ENCODE measurements around the gene TMPRSS11E.

TMPRSS11E gene

DNA sequence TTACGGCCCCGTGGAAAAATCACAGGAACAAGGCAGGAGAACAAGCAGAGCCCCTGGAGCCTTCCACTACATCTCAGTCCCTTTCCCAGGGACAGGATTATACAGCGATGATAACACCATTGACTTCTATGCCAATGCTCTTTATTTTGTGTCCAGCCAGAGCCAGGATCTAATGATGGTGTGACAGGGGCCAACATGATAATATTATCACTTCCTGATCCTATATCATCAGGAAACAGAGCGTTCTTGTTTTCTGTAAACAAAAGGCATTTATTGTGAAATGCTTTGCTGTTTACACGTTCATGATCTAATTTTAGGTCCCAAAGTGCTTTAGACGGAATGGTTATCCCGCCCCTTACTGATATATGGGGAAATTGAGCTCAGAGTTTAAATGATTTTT, 12.8 kb downstream of the TMPRSS11E start:
- no peak overlapping the region for H3K4me3 ChIP-seq (ENCODE audit: low read depth, low read length)
- no peak overlapping the region for H3K27ac ChIP-seq (ENCODE audit: extremely low read depth, low read depth, low read length)
- ChIA-PET POLR2A (no interaction called here), CTCF (no interaction called here)
- H3K36me3 ChIP-seq (ENCODE audit: control insufficient read depth in 2 of 2, insufficient read depth in 1 of 2, low read length in 2 of 2) = no peaks in the 10 kb centered on the region
- H3K9me3 ChIP-seq (ENCODE audit: control insufficient read depth, insufficient read depth, low read depth, low read length) = no peaks in the 10 kb centered on the region
- no peaks in the 10 kb centered on the region for H3K4me1 ChIP-seq (ENCODE audit: control insufficient read depth, insufficient read depth, low read length)
- TF ChIP-seq ZNF585B (tag by site-specific recombination; IDR thresholded peaks at IDR 0.05) = no peak
- TF ChIP-seq KLF9 (tag by site-specific recombination; IDR thresholded peaks at IDR 0.05; ENCODE audit: low read depth) = no peak
- TF ChIP-seq ZNF266 (tag by site-specific recombination; IDR thresholded peaks at IDR 0.05; ENCODE audit: low read depth) = no peak
- TF ChIP-seq, protein P1, sequence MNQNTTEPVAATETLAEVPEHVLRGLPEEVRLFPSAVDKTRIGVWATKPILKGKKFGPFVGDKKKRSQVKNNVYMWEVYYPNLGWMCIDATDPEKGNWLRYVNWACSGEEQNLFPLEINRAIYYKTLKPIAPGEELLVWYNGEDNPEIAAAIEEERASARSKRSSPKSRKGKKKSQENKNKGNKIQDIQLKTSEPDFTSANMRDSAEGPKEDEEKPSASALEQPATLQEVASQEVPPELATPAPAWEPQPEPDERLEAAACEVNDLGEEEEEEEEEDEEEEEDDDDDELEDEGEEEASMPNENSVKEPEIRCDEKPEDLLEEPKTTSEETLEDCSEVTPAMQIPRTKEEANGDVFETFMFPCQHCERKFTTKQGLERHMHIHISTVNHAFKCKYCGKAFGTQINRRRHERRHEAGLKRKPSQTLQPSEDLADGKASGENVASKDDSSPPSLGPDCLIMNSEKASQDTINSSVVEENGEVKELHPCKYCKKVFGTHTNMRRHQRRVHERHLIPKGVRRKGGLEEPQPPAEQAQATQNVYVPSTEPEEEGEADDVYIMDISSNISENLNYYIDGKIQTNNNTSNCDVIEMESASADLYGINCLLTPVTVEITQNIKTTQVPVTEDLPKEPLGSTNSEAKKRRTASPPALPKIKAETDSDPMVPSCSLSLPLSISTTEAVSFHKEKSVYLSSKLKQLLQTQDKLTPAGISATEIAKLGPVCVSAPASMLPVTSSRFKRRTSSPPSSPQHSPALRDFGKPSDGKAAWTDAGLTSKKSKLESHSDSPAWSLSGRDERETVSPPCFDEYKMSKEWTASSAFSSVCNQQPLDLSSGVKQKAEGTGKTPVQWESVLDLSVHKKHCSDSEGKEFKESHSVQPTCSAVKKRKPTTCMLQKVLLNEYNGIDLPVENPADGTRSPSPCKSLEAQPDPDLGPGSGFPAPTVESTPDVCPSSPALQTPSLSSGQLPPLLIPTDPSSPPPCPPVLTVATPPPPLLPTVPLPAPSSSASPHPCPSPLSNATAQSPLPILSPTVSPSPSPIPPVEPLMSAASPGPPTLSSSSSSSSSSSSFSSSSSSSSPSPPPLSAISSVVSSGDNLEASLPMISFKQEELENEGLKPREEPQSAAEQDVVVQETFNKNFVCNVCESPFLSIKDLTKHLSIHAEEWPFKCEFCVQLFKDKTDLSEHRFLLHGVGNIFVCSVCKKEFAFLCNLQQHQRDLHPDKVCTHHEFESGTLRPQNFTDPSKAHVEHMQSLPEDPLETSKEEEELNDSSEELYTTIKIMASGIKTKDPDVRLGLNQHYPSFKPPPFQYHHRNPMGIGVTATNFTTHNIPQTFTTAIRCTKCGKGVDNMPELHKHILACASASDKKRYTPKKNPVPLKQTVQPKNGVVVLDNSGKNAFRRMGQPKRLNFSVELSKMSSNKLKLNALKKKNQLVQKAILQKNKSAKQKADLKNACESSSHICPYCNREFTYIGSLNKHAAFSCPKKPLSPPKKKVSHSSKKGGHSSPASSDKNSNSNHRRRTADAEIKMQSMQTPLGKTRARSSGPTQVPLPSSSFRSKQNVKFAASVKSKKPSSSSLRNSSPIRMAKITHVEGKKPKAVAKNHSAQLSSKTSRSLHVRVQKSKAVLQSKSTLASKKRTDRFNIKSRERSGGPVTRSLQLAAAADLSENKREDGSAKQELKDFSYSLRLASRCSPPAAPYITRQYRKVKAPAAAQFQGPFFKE (tag by site-specific recombination; IDR thresholded peaks at IDR 0.05; ENCODE audit: borderline replicate concordance) = no peak
- no peak for TF ChIP-seq ZNF692 (tag by site-specific recombination; IDR thresholded peaks at IDR 0.05)
- no peak for TF ChIP-seq KLF17 (tag by site-specific recombination; IDR thresholded peaks at IDR 0.05)
- no peak for TF ChIP-seq MYNN (tag by site-specific recombination; IDR thresholded peaks at IDR 0.05; ENCODE audit: borderline replicate concordance)
- TF ChIP-seq ZNF404 (tag by site-specific recombination; IDR thresholded peaks at IDR 0.05) = no peak
- TF ChIP-seq ZNF560 (tag by site-specific recombination; IDR thresholded peaks at IDR 0.05; ENCODE audit: borderline replicate concordance) = no peak
- TF ChIP-seq ZBTB20 (tag by site-specific recombination; IDR thresholded peaks at IDR 0.05) = no peak
- no peak for TF ChIP-seq ZNF174 (tag by site-specific recombination; IDR thresholded peaks at IDR 0.05)
- no peak for TF ChIP-seq ZNF544 (tag by site-specific recombination; IDR thresholded peaks at IDR 0.05)
- TF ChIP-seq ZNF114 (tag by site-specific recombination; IDR thresholded peaks at IDR 0.05) = no peak

DNA sequence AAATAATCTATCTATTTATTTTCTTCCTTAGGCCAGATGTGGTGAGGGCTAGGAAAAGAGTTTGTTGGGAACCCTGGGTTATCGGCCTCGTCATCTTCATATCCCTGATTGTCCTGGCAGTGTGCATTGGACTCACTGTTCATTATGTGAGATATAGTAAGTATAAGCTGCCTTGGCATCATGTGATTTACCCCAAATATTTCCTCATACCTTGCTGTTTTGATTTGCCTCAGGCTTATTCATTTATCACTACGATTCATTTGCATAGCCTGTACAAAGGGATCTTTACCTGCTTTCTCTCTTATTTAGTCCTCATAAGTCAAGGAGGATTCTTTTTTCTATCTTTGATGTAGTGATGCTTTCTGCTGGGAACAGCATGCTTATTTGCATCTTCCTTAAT, 14.5 kb downstream of the TMPRSS11E start:
- H3K27ac ChIP-seq (ENCODE audit: extremely low read depth, low read depth, low read length) = no peak overlapping the region
- POLR2A ChIA-PET = no interaction called here
- no peaks in the 10 kb centered on the region for H3K9me3 ChIP-seq (ENCODE audit: control insufficient read depth, insufficient read depth, low read depth, low read length)
- H3K4me1 ChIP-seq (ENCODE audit: control insufficient read depth, insufficient read depth, low read length) = no peaks in the 10 kb centered on the region
- H3K4me3 ChIP-seq (ENCODE audit: low read depth, low read length) = no peak overlapping the region
- H3K36me3 ChIP-seq (ENCODE audit: control insufficient read depth in 2 of 2, insufficient read depth in 1 of 2, low read length in 2 of 2) = no peaks in the 10 kb centered on the region
- CTCF ChIA-PET = no interaction called here
- TF ChIP-seq KLF17 (tag by site-specific recombination; IDR thresholded peaks at IDR 0.05) (no peak), ZNF629 (tag by site-specific recombination; IDR thresholded peaks at IDR 0.05) (no peak), ZNF146 (tag by site-specific recombination; IDR thresholded peaks at IDR 0.05) (no peak), ZFP41 (tag by site-specific recombination; IDR thresholded peaks at IDR 0.05; ENCODE audit: borderline replicate concordance) (no peak), ZNF155 (tag by site-specific recombination; IDR thresholded peaks at IDR 0.05) (no peak), ZNF214 (tag by site-specific recombination; IDR thresholded peaks at IDR 0.05; ENCODE audit: borderline replicate concordance) (no peak), ZNF677 (tag by site-specific recombination; IDR thresholded peaks at IDR 0.05) (no peak)
- TF ChIP-seq, protein P2, sequence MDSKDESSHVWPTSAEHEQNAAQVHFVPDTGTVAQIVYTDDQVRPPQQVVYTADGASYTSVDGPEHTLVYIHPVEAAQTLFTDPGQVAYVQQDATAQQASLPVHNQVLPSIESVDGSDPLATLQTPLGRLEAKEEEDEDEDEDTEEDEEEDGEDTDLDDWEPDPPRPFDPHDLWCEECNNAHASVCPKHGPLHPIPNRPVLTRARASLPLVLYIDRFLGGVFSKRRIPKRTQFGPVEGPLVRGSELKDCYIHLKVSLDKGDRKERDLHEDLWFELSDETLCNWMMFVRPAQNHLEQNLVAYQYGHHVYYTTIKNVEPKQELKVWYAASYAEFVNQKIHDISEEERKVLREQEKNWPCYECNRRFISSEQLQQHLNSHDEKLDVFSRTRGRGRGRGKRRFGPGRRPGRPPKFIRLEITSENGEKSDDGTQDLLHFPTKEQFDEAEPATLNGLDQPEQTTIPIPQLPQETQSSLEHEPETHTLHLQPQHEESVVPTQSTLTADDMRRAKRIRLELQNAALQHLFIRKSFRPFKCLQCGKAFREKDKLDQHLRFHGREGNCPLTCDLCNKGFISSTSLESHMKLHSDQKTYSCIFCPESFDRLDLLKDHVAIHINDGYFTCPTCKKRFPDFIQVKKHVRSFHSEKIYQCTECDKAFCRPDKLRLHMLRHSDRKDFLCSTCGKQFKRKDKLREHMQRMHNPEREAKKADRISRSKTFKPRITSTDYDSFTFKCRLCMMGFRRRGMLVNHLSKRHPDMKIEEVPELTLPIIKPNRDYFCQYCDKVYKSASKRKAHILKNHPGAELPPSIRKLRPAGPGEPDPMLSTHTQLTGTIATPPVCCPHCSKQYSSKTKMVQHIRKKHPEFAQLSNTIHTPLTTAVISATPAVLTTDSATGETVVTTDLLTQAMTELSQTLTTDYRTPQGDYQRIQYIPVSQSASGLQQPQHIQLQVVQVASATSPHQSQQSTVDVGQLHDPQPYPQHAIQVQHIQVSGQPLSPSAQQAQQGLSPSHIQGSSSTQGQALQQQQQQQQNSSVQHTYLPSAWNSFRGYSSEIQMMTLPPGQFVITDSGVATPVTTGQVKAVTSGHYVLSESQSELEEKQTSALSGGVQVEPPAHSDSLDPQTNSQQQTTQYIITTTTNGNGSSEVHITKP (tag by site-specific recombination; IDR thresholded peaks at IDR 0.05) = no peak
